Kidney (tissue), 14 donors: ENCODE measurements around the gene AK9. TPM values are rescaled to one million over a fixed set of nuclear protein-coding genes. Genes with fewer than 3 reads are reported as not detected.

Experiments
- DNase-seq, 5 donors: peaks; one replicate each; pipeline ENCODE4 v3.0.0-alpha.2; 2013 to 2020
- FAIRE-seq: peaks from 2 replicates; lab custom pipeline; 2012; peaks lifted over from hg19 to GRCh38; lab: Jason Lieb, UNC
- H3K27ac ChIP-seq, 2 donors: one replicate each; pipeline ENCODE4 v1.7.0; 2013; ENCODE audit warnings: low read depth in 2 of 2, low read length in 2 of 2, inconsistent platforms in 1 of 2
- H3K27me3 ChIP-seq: one replicate; pipeline ENCODE4 v1.7.1; 2013; ENCODE audit warnings: low read length, inconsistent platforms; ENCODE audit not compliant: control insufficient read depth, insufficient read depth
- H3K36me3 ChIP-seq, 3 donors: one replicate each; pipeline versions ENCODE4 v1.7.0 to v1.7.1; 2013; ENCODE audit warnings: low read length in 3 of 3, control low read depth in 1 of 3, inconsistent platforms in 1 of 3; ENCODE audit not compliant: insufficient read depth in 3 of 3, control insufficient read depth in 2 of 3
- H3K4me1 ChIP-seq, 3 donors: one replicate each; pipeline versions ENCODE4 v1.7.0 to v1.7.1; 2013; ENCODE audit warnings: low read length in 3 of 3, inconsistent platforms in 1 of 3, low read depth in 1 of 3; ENCODE audit not compliant: control insufficient read depth in 2 of 3, insufficient read depth in 2 of 3
- H3K4me3 ChIP-seq, 3 donors: one replicate each; pipeline versions ENCODE4 v1.7.0 to v1.8.1; 2013; ENCODE audit warnings: low read length in 3 of 3, control low read depth in 1 of 3, inconsistent platforms in 1 of 3
- H3K9ac ChIP-seq, 3 donors: one replicate each; pipeline versions ENCODE4 v1.7.0 to v1.7.1; 2013; ENCODE audit warnings: low read length in 3 of 3, control low read depth in 1 of 3, inconsistent platforms in 1 of 3
- H3K9me3 ChIP-seq, 3 donors: one replicate each; pipeline versions ENCODE4 v1.7.0 to v1.7.1; 2013; ENCODE audit warnings: low read length in 3 of 3, control low read depth in 1 of 3, inconsistent platforms in 1 of 3; ENCODE audit not compliant: control insufficient read depth in 2 of 3, insufficient read depth in 1 of 3
- intact Hi-C: fragments of 100-400 bp; cut with DNase I; formaldehyde crosslinking; loops from one replicate; pipeline ENCODE4 v1.11.1; 2022
- polyA plus RNA-seq: library from polyadenylated mRNA; stranded (reverse); fragments of 350-450 nt; fragmentation: Illumina TruSeq; extraction: RNeasy Lipid Tissue Mini Kit (QIAGEN cat#74804); gene quantifications from one replicate; pipeline ENCODE4 v1.2.3, GENCODE V29; 2014; ENCODE audit warnings: low read depth, low replicate concordance; ENCODE audit not compliant: insufficient read depth
- total RNA-seq: library from RNA; stranded (reverse); fragmentation: NEBNext Ultra II Directional; extraction: Animal tissue kit (Norgen Biotek cat#: 25700); gene quantifications from one replicate; pipeline ENCODE4 v1.2.1, GENCODE V29; 2021
- TF ChIP-seq, protein P1 (sequence below): IDR thresholded peaks from 3 replicates; pipeline ENCODE4 v1.5.1; 2012; ENCODE audit warnings: mild to moderate bottlenecking, moderate library complexity, borderline replicate concordance; ENCODE audit not compliant: insufficient read depth; ENCODE audit errors: extremely low read depth
- donor health status: control.
- donor health status: control.
- donor health status: control.
- donor health status: control.
- donor health status: control.
- donor health status: DM: yes; HTN: yes; CAD: no.
- donor health status: Normal renal cell carcinoma (clear cell type).

Gene AK9
- total and polyA plus RNA-seq, 2 donors from 2014 or later: 4.6 to 10.9 TPM

GRCh38 chr6:109506841-109507240 is 184.2 kb downstream of the AK9 start:
- FAIRE-seq (no peak), DNase-seq (no peak)
- Histone ChIP-seq H3K27ac (no peak overlapping the region), H3K9me3 (no peaks in the 10 kb centered on the region), H3K27me3 (no peaks in the 10 kb centered on the region), H3K4me3 (no peak overlapping the region), H3K4me1 (peaks cover 0 to 2% (median 0%) of the 10 kb centered on the region in 3 donors), H3K36me3 (no peaks in the 10 kb centered on the region), H3K9ac (no peak overlapping the region)
- intact Hi-C loops: no loop called here
- TF ChIP-seq, protein P1, sequence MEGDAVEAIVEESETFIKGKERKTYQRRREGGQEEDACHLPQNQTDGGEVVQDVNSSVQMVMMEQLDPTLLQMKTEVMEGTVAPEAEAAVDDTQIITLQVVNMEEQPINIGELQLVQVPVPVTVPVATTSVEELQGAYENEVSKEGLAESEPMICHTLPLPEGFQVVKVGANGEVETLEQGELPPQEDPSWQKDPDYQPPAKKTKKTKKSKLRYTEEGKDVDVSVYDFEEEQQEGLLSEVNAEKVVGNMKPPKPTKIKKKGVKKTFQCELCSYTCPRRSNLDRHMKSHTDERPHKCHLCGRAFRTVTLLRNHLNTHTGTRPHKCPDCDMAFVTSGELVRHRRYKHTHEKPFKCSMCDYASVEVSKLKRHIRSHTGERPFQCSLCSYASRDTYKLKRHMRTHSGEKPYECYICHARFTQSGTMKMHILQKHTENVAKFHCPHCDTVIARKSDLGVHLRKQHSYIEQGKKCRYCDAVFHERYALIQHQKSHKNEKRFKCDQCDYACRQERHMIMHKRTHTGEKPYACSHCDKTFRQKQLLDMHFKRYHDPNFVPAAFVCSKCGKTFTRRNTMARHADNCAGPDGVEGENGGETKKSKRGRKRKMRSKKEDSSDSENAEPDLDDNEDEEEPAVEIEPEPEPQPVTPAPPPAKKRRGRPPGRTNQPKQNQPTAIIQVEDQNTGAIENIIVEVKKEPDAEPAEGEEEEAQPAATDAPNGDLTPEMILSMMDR: no peak

- intact Hi-C loops: no loop called here
- TF ChIP-seq, protein P1: no peak
- H3K4me1 ChIP-seq: peaks cover 0 to 2% (median 0%) of the 10 kb centered on the region in 3 donors
- H3K9ac ChIP-seq: no peak overlapping the region
- no peaks in the 10 kb centered on the region for H3K27me3 ChIP-seq
- H3K9me3 ChIP-seq: no peaks in the 10 kb centered on the region
- H3K36me3 ChIP-seq: no peaks in the 10 kb centered on the region
- DNase-seq: no peak
- FAIRE-seq: no peak
- no peak overlapping the region for H3K27ac ChIP-seq
- H3K4me3 ChIP-seq: no peak overlapping the region
Observed at GRCh38 chr6:109506314-109506713, 184.7 kb downstream of the AK9 start.

DNA sequence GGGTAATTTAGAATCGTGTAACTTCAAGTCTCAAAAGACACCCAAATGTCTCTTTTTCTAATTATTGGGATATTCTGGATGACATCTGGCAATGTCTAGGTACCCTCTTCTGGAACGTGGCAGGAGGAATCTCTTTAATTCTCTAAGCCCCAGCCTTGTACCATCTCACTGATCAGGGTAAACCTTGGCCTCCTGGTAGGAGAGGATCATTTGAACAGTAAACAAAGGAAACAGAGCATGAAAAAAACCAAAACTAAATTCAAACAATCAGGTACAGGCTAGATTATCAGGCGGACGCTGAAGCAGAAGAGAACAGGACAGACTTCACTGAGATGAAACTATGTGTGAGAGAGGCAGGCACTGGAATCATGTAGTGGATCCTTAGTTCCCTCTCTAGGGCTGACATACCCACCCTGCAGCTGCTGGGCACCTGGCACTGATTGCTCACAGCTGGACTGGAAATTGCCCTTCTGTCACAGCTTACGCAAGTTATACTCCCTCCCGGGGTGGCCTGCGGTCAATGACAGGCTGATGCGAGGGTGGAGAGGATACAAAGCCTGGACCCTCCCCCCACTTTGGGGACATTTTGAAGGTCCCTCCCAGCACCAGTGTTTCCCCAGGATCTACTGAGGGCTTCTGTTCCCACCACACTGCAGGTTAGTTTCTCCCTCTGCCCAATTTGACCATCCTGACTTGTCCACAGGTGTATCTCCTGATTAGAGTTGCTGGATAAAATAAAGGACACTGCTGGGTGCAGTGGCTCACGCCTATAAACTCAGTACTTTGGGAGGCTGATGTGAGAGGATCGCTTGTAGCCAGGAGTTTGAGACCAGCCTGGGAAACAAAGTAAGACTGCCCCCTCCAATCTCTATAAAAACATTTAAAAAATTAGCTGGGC is 187.4 kb downstream of the AK9 start:
- H3K27ac ChIP-seq: no peak overlapping the region
- no peak overlapping the region for H3K9ac ChIP-seq
- TF ChIP-seq, protein P1: no peak
- H3K4me3 ChIP-seq: no peak overlapping the region
- intact Hi-C loops: no loop called here
- no peaks in the 10 kb centered on the region for H3K27me3 ChIP-seq
- H3K9me3 ChIP-seq: no peaks in the 10 kb centered on the region
- DNase-seq: peak in 4 of 5 donors; percentile 37 to 56 (median 44)
- no peaks in the 10 kb centered on the region for H3K36me3 ChIP-seq
- FAIRE-seq: no peak
- H3K4me1 ChIP-seq: peaks cover under 1 to 2% (median 2%) of the 10 kb centered on the region in 3 donors
